HEK293T (cell line): ENCODE measurements around the gene SLC9A9.

Experiments
- CTCF ChIA-PET: fragments of 350-600 bp; formaldehyde crosslinking; extraction: SDS; loops from one replicate; lab custom pipeline; 2021; ENCODE audit warnings: antibody characterized with exemption, inconsistent platforms; lab: Yijun Ruan, JAX
- POLR2A ChIA-PET: fragments of 350-600 bp; formaldehyde crosslinking; extraction: SDS; loops from one replicate; lab custom pipeline; 2020; ENCODE audit warnings: antibody characterized with exemption, inconsistent platforms; lab: Yijun Ruan, JAX
- DNase-seq: peaks from one replicate; pipeline ENCODE4 v3.0.0; 2012; ENCODE audit warnings: mixed read lengths; ENCODE audit errors: extremely low spot score
- ARNT ChIP-seq: fragments of 450-650 bp; IDR thresholded peaks from 2 replicates; pipeline ENCODE4 v1.6.1; 2017; ENCODE audit warnings: mild to moderate bottlenecking
- BHLHE40 ChIP-seq: fragments of 450-650 bp; IDR thresholded peaks from 2 replicates; pipeline ENCODE4 v1.6.1; 2016; ENCODE audit warnings: mild to moderate bottlenecking, moderate library complexity, borderline replicate concordance
- CTBP1 ChIP-seq: fragments of 450-650 bp; IDR thresholded peaks from 2 replicates; pipeline ENCODE4 v1.6.1; 2016; ENCODE audit warnings: borderline replicate concordance
- ELF4 ChIP-seq: fragments of 450-650 bp; IDR thresholded peaks from 2 replicates; pipeline ENCODE4 v1.6.1; 2017; ENCODE audit warnings: antibody characterized with exemption
- FOXA1 ChIP-seq: fragments of 450-650 bp; IDR thresholded peaks from 2 replicates; pipeline ENCODE4 v1.6.1; 2016; ENCODE audit warnings: mild to moderate bottlenecking
- FOXK2 ChIP-seq: fragments of 450-650 bp; IDR thresholded peaks from 2 replicates; pipeline ENCODE4 v1.6.1; 2016; ENCODE audit warnings: mild to moderate bottlenecking
- FOXM1 ChIP-seq: fragments of 450-650 bp; IDR thresholded peaks from 2 replicates; pipeline ENCODE4 v1.6.1; 2017; ENCODE audit warnings: mild to moderate bottlenecking, borderline replicate concordance
- HDGF ChIP-seq: fragments of 450-650 bp; IDR thresholded peaks from 2 replicates; pipeline ENCODE4 v1.6.1; 2017; ENCODE audit warnings: antibody characterized with exemption, borderline replicate concordance
- L3MBTL2 ChIP-seq: fragments of 450-650 bp; conservative IDR thresholded peaks from 2 replicates; pipeline ENCODE4 v1.6.1; 2016; ENCODE audit warnings: mild to moderate bottlenecking
- LEF1 ChIP-seq: fragments of 450-650 bp; IDR thresholded peaks from 2 replicates; pipeline ENCODE4 v1.6.1; 2017; ENCODE audit warnings: mild to moderate bottlenecking, borderline replicate concordance
- NFRKB ChIP-seq: fragments of 450-650 bp; IDR thresholded peaks from 2 replicates; pipeline ENCODE4 v1.6.1; 2016; ENCODE audit warnings: mild to moderate bottlenecking, moderate library complexity
- SP1 ChIP-seq: fragments of 450-650 bp; IDR thresholded peaks from 2 replicates; pipeline ENCODE4 v1.6.1; 2017
- SUZ12 ChIP-seq: fragments of 450-650 bp; IDR thresholded peaks from 2 replicates; pipeline ENCODE4 v1.6.1; 2016; ENCODE audit warnings: mild to moderate bottlenecking
- TARDBP ChIP-seq: fragments of 450-650 bp; IDR thresholded peaks from 2 replicates; pipeline ENCODE4 v1.6.1; 2016
- ZNF384 ChIP-seq: fragments of 450-650 bp; IDR thresholded peaks from 2 replicates; pipeline ENCODE4 v1.6.1; 2016
- TF ChIP-seq, protein P1 (sequence below): fragments of 450-650 bp; IDR thresholded peaks from 2 replicates; pipeline ENCODE4 v1.6.1; 2016

SLC9A9 gene

GRCh38 chr3:143222981-143223380 lies 625.3 kb downstream of the SLC9A9 start:
- TF ChIP-seq ELF4 = no peak
- no peak for TF ChIP-seq NFRKB
- no peak for TF ChIP-seq LEF1
- TF ChIP-seq FOXM1 = no peak
- no peak for TF ChIP-seq TARDBP
- no peak for TF ChIP-seq HDGF
- TF ChIP-seq FOXA1 = no peak
- DNase-seq = no peak
- ChIA-PET POLR2A (no interaction called here), CTCF (no interaction called here)

DNA sequence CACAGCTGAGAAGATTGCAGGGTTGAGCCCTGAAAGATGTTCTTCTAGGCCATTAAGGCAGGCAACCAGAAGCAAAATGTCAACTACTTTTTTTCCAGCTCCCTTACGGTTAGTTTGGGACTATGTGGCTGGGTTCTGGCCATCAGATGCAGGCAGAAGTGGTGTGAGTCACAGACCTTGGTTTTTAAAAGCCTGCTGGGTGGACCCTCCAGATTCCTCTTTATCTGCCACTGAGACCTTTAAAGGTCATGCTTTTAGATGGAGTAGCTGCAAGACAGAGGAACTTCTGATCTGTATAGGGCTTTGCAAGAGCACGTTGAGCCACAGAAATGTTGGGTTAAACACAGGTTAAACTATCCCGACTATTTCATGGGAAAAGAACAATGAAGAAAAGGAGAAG lies 625.8 kb downstream of the SLC9A9 start:
- TF ChIP-seq BHLHE40 (no peak), L3MBTL2 (no peak), SUZ12 (no peak), LEF1 (no peak), ZNF384 (no peak), ELF4 (no peak), HDGF (no peak), NFRKB (no peak), ARNT (no peak), SP1 (no peak), TARDBP (no peak), CTBP1 (no peak), FOXA1 (no peak), FOXM1 (no peak), FOXK2 (no peak)
- TF ChIP-seq, protein P1, sequence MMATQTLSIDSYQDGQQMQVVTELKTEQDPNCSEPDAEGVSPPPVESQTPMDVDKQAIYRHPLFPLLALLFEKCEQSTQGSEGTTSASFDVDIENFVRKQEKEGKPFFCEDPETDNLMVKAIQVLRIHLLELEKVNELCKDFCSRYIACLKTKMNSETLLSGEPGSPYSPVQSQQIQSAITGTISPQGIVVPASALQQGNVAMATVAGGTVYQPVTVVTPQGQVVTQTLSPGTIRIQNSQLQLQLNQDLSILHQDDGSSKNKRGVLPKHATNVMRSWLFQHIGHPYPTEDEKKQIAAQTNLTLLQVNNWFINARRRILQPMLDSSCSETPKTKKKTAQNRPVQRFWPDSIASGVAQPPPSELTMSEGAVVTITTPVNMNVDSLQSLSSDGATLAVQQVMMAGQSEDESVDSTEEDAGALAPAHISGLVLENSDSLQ = no peak
- CTCF ChIA-PET = no interaction called here
- POLR2A ChIA-PET = no interaction called here
- no peak for DNase-seq

DNA sequence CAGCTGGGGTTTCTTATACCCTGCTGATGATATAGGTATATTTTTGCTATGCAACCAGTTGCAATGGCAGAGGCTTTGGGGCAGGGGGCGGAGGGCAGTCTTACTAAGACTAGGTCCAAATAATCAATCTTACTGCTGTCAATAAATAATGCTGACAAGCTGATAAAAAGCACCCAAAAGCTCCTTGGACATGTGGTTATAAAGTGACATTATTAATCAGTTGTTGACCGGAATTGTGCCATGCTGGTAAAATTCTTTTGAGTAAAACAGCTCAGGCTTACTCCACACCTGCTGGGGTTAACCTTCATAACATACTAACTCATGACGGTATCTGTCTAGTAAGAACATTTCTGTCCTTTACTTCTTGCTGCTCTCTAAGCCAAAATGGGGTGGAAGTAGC lies 626.8 kb downstream of the SLC9A9 start:
- TF ChIP-seq ARNT (no peak), FOXM1 (no peak), TARDBP (no peak), SP1 (no peak), FOXK2 (no peak)
- CTCF ChIA-PET = no interaction called here
- POLR2A ChIA-PET = no interaction called here
- DNase-seq = no peak

DNA sequence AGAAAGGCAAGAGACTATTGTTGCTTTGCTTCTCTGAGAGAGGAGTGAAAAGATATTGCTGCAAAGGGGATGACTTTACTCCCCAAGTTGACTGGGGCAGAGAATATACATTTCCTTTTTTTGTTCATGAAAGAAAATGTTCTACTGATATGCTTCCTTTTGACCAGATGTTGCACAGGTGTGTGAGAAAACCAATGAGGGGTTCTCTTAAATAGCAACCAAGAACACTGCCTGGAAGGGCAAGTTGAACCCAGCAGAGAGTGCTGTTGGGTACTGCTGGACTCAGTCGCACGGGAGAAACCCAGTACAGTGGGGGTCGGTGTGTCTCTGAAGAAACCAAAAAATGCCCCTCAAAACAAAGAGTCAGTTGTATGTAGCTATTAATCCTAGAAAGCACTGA lies 627.5 kb downstream of the SLC9A9 start:
- TF ChIP-seq L3MBTL2 (no peak), ARNT (no peak), SP1 (no peak), ZNF384 (no peak), FOXK2 (no peak), SUZ12 (no peak), ELF4 (no peak), BHLHE40 (no peak), FOXM1 (no peak), TARDBP (no peak), FOXA1 (no peak), LEF1 (no peak), NFRKB (no peak)
- ChIA-PET POLR2A (no interaction called here), CTCF (no interaction called here)
- DNase-seq = no peak

GRCh38 chr3:143218166-143218835 lies 630.0 kb downstream of the SLC9A9 start:
- ChIA-PET CTCF (no interaction called here), POLR2A (no interaction called here)
- TF ChIP-seq TARDBP = no peak
- TF ChIP-seq HDGF = no peak
- DNase-seq = no peak

DNA sequence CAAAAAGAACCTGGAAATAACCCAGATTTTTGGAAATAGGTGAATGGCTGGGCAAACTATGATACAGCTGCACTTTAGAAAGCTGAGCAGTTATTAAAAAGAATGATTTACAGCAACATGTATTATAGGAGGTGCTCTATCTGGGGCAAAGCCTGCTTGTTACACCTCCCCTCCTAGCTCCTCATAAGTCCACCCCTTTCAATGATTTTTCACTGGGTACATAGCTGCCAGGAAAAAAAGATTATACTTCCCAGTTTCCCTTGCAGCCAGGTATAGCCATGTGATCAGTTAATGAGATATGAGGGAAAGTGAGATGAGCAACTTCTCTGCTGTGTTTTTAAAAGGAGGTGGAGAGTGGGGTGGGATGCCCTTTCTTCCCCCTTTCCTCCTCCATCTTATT lies 631.0 kb downstream of the SLC9A9 start:
- DNase-seq = no peak
- TF ChIP-seq SP1 (no peak), FOXA1 (no peak), TARDBP (no peak), NFRKB (no peak), HDGF (no peak), L3MBTL2 (no peak), SUZ12 (no peak), ARNT (no peak), BHLHE40 (no peak), LEF1 (no peak), ELF4 (no peak), FOXM1 (no peak), FOXK2 (no peak), ZNF384 (no peak), CTBP1 (no peak)
- TF ChIP-seq, protein P1 = no peak
- ChIA-PET CTCF (interaction anchor here (0.5 kb wide), 1 partner anchor 30 kb away, joined by 3 read pairs; no protein-coding TSS in a partner anchor), POLR2A (no interaction called here)

GRCh38 chr3:143216709-143217182 lies 631.5 kb downstream of the SLC9A9 start:
- ChIA-PET CTCF (interaction anchor here (0.5 kb wide), 1 partner anchor 31 kb away, joined by 3 read pairs; no protein-coding TSS in a partner anchor), POLR2A (no interaction called here)
- no peak for DNase-seq

More at GRCh38 chr3:143216709-143217182, 631.5 kb downstream of the SLC9A9 start:
- TF ChIP-seq LEF1 (no peak), HDGF (no peak), FOXM1 (no peak), ELF4 (no peak), FOXA1 (no peak), NFRKB (no peak), CTBP1 (no peak), ARNT (no peak), TARDBP (no peak), BHLHE40 (no peak), L3MBTL2 (no peak), SP1 (no peak)
